ENCODE measurements around the gene IGFBP5.

The IGFBP5 gene

GRCh38 chr2:216652566-216652965, 42.8 kb downstream of the IGFBP5 start:
- no peak for ATAC-seq
- TF ChIP-seq GLIS3 (CRISPR knock-in tag; IDR thresholded peaks at IDR 0.05) (no peak), SNAI2 (CRISPR knock-in tag; IDR thresholded peaks at IDR 0.05) (no peak), CSDC2 (CRISPR knock-in tag; IDR thresholded peaks at IDR 0.05) (no peak), TOX (CRISPR knock-in tag; IDR thresholded peaks at IDR 0.05; ENCODE audit: borderline replicate concordance) (no peak), ARNTL (CRISPR knock-in tag; IDR thresholded peaks at IDR 0.05; ENCODE audit: borderline replicate concordance, low read depth) (no peak), BACH2 (CRISPR knock-in tag; IDR thresholded peaks at IDR 0.05; ENCODE audit: borderline replicate concordance) (no peak), TSHZ2 (CRISPR knock-in tag; IDR thresholded peaks at IDR 0.05) (no peak), ESRRG (CRISPR knock-in tag; IDR thresholded peaks at IDR 0.05) (no peak), CREB5 (CRISPR knock-in tag; IDR thresholded peaks at IDR 0.05; ENCODE audit: low read depth) (no peak), TCF4 (CRISPR knock-in tag; IDR thresholded peaks at IDR 0.05; ENCODE audit: borderline replicate concordance) (no peak), ZNF565 (CRISPR knock-in tag; conservative IDR thresholded peaks at IDR 0.05; ENCODE audit: low read depth) (no peak), ISL1 (CRISPR knock-in tag; IDR thresholded peaks at IDR 0.05) (no peak), OSR1 (CRISPR knock-in tag; IDR thresholded peaks at IDR 0.05) (no peak), ZFP30 (CRISPR knock-in tag; IDR thresholded peaks at IDR 0.05) (no peak)
- TF ChIP-seq, protein P1, sequence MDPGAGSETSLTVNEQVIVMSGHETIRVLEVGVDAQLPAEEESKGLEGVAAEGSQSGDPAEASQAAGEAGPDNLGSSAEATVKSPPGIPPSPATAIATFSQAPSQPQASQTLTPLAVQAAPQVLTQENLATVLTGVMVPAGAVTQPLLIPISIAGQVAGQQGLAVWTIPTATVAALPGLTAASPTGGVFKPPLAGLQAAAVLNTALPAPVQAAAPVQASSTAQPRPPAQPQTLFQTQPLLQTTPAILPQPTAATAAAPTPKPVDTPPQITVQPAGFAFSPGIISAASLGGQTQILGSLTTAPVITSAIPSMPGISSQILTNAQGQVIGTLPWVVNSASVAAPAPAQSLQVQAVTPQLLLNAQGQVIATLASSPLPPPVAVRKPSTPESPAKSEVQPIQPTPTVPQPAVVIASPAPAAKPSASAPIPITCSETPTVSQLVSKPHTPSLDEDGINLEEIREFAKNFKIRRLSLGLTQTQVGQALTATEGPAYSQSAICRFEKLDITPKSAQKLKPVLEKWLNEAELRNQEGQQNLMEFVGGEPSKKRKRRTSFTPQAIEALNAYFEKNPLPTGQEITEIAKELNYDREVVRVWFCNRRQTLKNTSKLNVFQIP (CRISPR knock-in tag; IDR thresholded peaks at IDR 0.05; ENCODE audit: borderline replicate concordance, low read depth), result no peak
- TF ChIP-seq, protein P2, sequence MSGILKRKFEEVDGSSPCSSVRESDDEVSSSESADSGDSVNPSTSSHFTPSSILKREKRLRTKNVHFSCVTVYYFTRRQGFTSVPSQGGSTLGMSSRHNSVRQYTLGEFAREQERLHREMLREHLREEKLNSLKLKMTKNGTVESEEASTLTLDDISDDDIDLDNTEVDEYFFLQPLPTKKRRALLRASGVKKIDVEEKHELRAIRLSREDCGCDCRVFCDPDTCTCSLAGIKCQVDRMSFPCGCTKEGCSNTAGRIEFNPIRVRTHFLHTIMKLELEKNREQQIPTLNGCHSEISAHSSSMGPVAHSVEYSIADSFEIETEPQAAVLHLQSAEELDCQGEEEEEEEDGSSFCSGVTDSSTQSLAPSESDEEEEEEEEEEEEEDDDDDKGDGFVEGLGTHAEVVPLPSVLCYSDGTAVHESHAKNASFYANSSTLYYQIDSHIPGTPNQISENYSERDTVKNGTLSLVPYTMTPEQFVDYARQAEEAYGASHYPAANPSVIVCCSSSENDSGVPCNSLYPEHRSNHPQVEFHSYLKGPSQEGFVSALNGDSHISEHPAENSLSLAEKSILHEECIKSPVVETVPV (CRISPR knock-in tag; IDR thresholded peaks at IDR 0.05), result no peak

DNA sequence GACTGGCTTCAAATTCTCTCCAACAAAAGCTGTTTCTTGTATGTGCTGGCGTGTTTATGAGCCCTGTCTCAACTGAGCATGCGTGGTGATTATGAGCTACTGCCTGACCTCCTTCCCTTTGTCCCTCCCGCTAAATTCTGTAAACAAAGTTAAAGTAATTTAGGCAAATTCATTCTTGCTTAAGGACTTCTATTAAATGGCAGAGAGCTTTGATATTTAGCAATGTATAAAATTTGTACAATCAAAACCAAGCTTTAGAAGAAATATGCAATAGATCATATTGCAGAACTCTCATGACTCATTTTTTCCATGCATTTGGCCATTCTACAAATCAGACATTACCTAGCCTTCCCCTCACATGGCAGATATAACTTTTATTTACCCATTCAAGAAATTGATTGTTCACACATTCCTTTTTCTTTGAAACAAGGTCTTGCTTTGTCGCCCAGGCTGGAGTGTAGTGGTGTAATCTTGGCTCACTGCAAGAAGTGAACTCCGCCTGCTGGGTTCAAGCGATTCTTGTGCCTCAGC, 43.9 kb downstream of the IGFBP5 start:
- peak; percentile 63 for ATAC-seq
- no peak for TF ChIP-seq ZNF70 (CRISPR knock-in tag; IDR thresholded peaks at IDR 0.05)
- no peak for TF ChIP-seq ZNF565 (CRISPR knock-in tag; conservative IDR thresholded peaks at IDR 0.05; ENCODE audit: low read depth)
- TF ChIP-seq ARNTL (CRISPR knock-in tag; IDR thresholded peaks at IDR 0.05; ENCODE audit: borderline replicate concordance, low read depth), result no peak
- TF ChIP-seq, protein P3, sequence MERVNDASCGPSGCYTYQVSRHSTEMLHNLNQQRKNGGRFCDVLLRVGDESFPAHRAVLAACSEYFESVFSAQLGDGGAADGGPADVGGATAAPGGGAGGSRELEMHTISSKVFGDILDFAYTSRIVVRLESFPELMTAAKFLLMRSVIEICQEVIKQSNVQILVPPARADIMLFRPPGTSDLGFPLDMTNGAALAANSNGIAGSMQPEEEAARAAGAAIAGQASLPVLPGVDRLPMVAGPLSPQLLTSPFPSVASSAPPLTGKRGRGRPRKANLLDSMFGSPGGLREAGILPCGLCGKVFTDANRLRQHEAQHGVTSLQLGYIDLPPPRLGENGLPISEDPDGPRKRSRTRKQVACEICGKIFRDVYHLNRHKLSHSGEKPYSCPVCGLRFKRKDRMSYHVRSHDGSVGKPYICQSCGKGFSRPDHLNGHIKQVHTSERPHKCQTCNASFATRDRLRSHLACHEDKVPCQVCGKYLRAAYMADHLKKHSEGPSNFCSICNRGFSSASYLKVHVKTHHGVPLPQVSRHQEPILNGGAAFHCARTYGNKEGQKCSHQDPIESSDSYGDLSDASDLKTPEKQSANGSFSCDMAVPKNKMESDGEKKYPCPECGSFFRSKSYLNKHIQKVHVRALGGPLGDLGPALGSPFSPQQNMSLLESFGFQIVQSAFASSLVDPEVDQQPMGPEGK (CRISPR knock-in tag; IDR thresholded peaks at IDR 0.05; ENCODE audit: borderline replicate concordance), result no peak
- TF ChIP-seq ZFP30 (CRISPR knock-in tag; IDR thresholded peaks at IDR 0.05), result no peak
- TF ChIP-seq ZC3H10 (CRISPR knock-in tag; IDR thresholded peaks at IDR 0.05), result no peak
- no peak for TF ChIP-seq ESRRG (CRISPR knock-in tag; IDR thresholded peaks at IDR 0.05)
- TF ChIP-seq, protein P2 (CRISPR knock-in tag; IDR thresholded peaks at IDR 0.05), result no peak
